ENCODE results near the gene NTN4. TPM values are rescaled to one million over a fixed set of nuclear protein-coding genes. Genes with fewer than 3 reads are reported as not detected.

NTN4 gene
- total RNA-seq, 4 donors from 2014 or later, result 11.1 to 21.0 (median 16.1) TPM

- H3K27ac ChIP-seq, result no peak overlapping the region
- H3K9me3 ChIP-seq, result no peaks in the 10 kb centered on the region
- no peak for DNase-seq
- TF ChIP-seq POLR2A (IDR thresholded peaks at IDR 0.05), result no peak
- TF ChIP-seq CTCF (IDR thresholded peaks at IDR 0.05), result no peak
- no peak overlapping the region for H3K4me3 ChIP-seq (replicated peaks in 1 of 3)
- intact Hi-C loops (cut with DNase I), result no loop called here
- H3K4me1 ChIP-seq, result no peaks in the 10 kb centered on the region
- 86% methylated on average over 3 of the region's 3 CpGs for WGBS, 2 donors
- H3K27me3 ChIP-seq, result no peaks in the 10 kb centered on the region
- no peaks in the 10 kb centered on the region for H3K36me3 ChIP-seq
Measured at GRCh38 chr12:95762123-95762785, 28.3 kb downstream of the NTN4 start.

GRCh38 chr12:95760371-95760770 lies 30.2 kb downstream of the NTN4 start:
- no peaks in the 10 kb centered on the region for H3K36me3 ChIP-seq
- DNase-seq, result no peak
- WGBS, 2 donors, result 58 to 60% methylated on average over 3 of the region's 3 CpGs
- H3K27ac ChIP-seq, result no peak overlapping the region
- TF ChIP-seq CTCF (IDR thresholded peaks at IDR 0.05) (no peak), POLR2A (IDR thresholded peaks at IDR 0.05) (no peak)
- no peak overlapping the region for H3K4me3 ChIP-seq (replicated peaks in 1 of 3)
- intact Hi-C loops (cut with DNase I), result no loop called here
- no peaks in the 10 kb centered on the region for H3K27me3 ChIP-seq
- H3K9me3 ChIP-seq, result no peaks in the 10 kb centered on the region
- peaks cover 4 to 5% of the 10 kb centered on the region in 2 donors for H3K4me1 ChIP-seq

- intact Hi-C loops (cut with DNase I), result no loop called here
- DNase-seq, result no peak
- Histone ChIP-seq H3K36me3 (no peaks in the 10 kb centered on the region), H3K4me1 (peaks cover 6 to 8% of the 10 kb centered on the region in 2 donors), H3K9me3 (no peaks in the 10 kb centered on the region), H3K4me3 (replicated peaks in 1 of 3) (no peak overlapping the region), H3K27ac (no peak overlapping the region), H3K27me3 (no peaks in the 10 kb centered on the region)
- 0% methylated on average over 1 of the region's 1 CpG for WGBS, 2 donors
- TF ChIP-seq POLR2A (IDR thresholded peaks at IDR 0.05), result no peak
- no peak for TF ChIP-seq CTCF (IDR thresholded peaks at IDR 0.05)
Measured at GRCh38 chr12:95759718-95760117, 30.8 kb downstream of the NTN4 start.

- H3K27ac ChIP-seq, result no peak overlapping the region
- H3K9me3 ChIP-seq, result no peaks in the 10 kb centered on the region
- no peak for DNase-seq
- H3K4me1 ChIP-seq, result peaks cover 6 to 8% of the 10 kb centered on the region in 2 donors
- WGBS, 2 donors, result 97 to 99% methylated on average over 3 of the region's 3 CpGs
- H3K27me3 ChIP-seq, result no peaks in the 10 kb centered on the region
- no peak overlapping the region for H3K4me3 ChIP-seq (replicated peaks in 1 of 3)
- intact Hi-C loops (cut with DNase I), result no loop called here
- H3K36me3 ChIP-seq, result no peaks in the 10 kb centered on the region
- no peak for TF ChIP-seq POLR2A (IDR thresholded peaks at IDR 0.05)
- no peak for TF ChIP-seq CTCF (IDR thresholded peaks at IDR 0.05)
Measured at GRCh38 chr12:95759039-95759438, 31.5 kb downstream of the NTN4 start.

GRCh38 chr12:95756362-95756761 lies 34.2 kb downstream of the NTN4 start:
- Histone ChIP-seq H3K9me3 (no peaks in the 10 kb centered on the region), H3K27me3 (no peaks in the 10 kb centered on the region), H3K4me3 (replicated peaks in 1 of 3) (no peak overlapping the region), H3K27ac (no peak overlapping the region), H3K4me1 (peaks cover 6 to 8% of the 10 kb centered on the region in 2 donors), H3K36me3 (no peaks in the 10 kb centered on the region)
- intact Hi-C loops (cut with DNase I), result no loop called here
- TF ChIP-seq CTCF (IDR thresholded peaks at IDR 0.05) (no peak), POLR2A (IDR thresholded peaks at IDR 0.05) (no peak)
- WGBS, 2 donors, result 74 to 75% methylated on average over 5 of the region's 5 CpGs
- no peak for DNase-seq
